ENCODE data around the gene HLA-DMB. TPM values are rescaled to one million over a fixed set of nuclear protein-coding genes. Genes with fewer than 3 reads are reported as not detected.

Gene HLA-DMB
- total and polyA plus RNA-seq, 5 donors: 6.0 to 15.7 (median 10.8) TPM

DNA sequence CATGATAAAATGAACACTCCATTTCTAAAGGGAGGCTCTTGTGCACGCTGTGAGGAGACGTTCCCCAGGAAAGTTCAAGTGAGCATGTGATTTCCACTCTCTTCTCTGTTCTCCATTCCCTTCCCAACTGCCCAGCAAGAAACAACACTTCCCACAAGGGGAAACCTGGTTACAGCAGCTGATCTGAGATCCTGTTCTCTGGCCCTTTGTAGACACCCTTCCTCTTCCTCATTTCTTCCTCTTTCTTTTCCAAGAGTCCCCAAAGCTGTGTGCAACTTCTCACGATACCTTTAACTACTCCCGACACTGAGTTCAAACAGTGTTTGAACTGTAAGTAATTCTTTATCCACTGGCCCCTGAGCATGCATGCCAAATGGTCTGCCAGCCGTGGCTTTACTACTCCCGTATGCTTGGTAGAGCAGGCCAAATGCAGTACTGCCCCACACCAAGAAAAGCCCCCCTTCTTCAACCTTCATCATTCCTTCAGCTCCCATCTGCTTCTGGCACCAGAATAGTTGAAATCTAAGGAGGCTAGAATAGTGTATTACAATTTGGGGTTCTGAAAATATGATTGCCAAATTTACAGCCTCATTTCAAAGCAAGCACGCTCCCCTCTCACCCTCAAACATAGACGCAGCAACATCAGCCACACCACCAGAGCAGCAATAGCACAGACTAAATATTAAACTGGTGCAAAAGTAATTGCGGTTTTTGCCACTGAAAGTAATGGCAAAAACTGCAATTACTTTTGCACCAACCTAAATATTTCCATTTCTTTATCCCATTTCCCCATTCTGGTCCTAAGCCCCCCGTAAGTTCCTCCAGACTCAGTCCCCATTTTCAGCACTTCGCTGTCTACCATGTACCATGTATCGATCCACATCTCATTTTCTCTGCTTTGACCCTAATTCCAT, 4.3 kb downstream of the HLA-DMB start:
- ATAC-seq (no peak), DNase-seq (no peak)
- Histone ChIP-seq H3K4me1 (ENCODE audit: control insufficient read depth, insufficient read depth, low read length) (peaks cover under 1% of the 10 kb centered on the region), H3K9me3 (ENCODE audit: control insufficient read depth, low read length) (no peaks in the 10 kb centered on the region), H3K4me3 (ENCODE audit: low read length) (no peak overlapping the region), H3K27ac (ENCODE audit: low read length) (no peak overlapping the region), H3K27me3 (ENCODE audit: control insufficient read depth, insufficient read depth) (no peaks in the 10 kb centered on the region)
- 77% methylated on average over 12 of the region's 12 CpGs for WGBS
- intact Hi-C loops (cut with DNase I): loop anchor here in 1 of 4 donors (5.0 kb wide), 1 partner anchor 41 kb away; no protein-coding TSS in a partner anchor

DNA sequence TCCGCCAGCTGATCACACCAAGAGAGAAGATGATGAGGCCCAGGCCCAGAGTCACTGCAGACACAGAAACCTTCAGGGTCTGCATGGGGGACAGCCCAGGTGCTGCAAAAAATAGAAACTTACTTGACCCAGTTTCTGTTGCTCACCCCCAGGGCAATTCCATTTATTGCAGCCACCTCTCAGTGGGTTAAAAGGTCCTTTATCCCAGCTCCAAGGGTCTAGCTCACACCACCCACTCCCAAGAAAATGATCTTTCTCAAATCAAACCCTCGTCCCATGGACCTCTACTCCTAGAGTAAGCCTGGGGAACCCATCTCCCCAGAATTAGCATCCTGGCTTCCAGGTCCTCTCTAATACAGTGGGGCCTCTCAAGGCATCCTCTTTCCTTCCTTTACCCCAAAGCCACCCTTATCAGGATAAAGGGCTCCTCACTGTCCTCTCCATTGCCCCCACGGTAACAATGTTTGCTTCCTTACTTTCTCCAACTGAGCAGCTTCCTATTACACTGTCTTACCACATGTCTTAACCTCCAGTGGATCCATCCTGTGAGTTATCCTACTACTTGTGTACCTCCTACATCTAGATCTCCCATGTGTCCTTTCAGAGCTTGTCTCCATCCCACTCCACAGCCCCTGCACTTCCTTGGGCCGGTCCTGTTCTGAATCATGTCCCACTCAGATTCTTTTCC, 5.1 kb downstream of the HLA-DMB start:
- WGBS: 77% methylated on average over 4 of the region's 4 CpGs
- Histone ChIP-seq H3K27me3 (ENCODE audit: control insufficient read depth, insufficient read depth) (no peaks in the 10 kb centered on the region), H3K27ac (ENCODE audit: low read length) (no peak overlapping the region), H3K4me1 (ENCODE audit: control insufficient read depth, insufficient read depth, low read length) (no peaks in the 10 kb centered on the region), H3K9me3 (ENCODE audit: control insufficient read depth, low read length) (no peaks in the 10 kb centered on the region), H3K4me3 (ENCODE audit: low read length) (no peak overlapping the region)
- intact Hi-C loops (cut with DNase I): loop anchor here in 3 of 4 donors (2.0 to 5.0 kb wide), 2 partner anchors 42 to 49 kb away; no protein-coding TSS in a partner anchor
- ATAC-seq (no peak), DNase-seq (no peak)

DNA sequence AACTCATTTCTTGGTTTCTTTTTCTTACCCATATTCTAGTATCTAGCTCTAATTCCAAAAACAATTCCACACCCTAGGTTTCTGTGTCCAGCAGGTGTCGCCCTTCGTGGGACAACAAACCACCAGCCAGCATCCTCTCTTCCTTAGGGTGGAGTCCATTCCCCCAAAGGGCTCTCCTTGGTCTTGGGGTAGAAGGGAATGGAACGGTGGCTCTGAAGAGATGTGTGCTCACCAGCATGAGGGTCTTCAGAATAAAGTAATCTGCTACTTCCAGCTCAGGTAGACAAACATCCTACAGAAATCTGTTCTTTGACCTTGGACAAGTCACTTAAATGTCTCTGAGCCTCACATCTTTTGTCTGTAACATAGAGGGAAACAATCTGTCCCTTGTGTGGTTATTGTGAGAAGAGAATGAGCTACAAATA, 7.2 kb downstream of the HLA-DMB start:
- no peaks in the 10 kb centered on the region for H3K27me3 ChIP-seq (ENCODE audit: control insufficient read depth, insufficient read depth)
- intact Hi-C loops (cut with DNase I): loop anchor here (2.0 to 5.0 kb wide), 2 partner anchors 46 to 51 kb away; no protein-coding TSS in a partner anchor
- H3K4me1 ChIP-seq (ENCODE audit: control insufficient read depth, insufficient read depth, low read length): no peaks in the 10 kb centered on the region
- H3K27ac ChIP-seq (ENCODE audit: low read length): no peak overlapping the region
- no peaks in the 10 kb centered on the region for H3K9me3 ChIP-seq (ENCODE audit: control insufficient read depth, low read length)
- ATAC-seq (peak; percentile 62 to 79), DNase-seq (peak; percentile 79 to 92 (median 87))
- WGBS: 0% methylated on average over 3 of the region's 3 CpGs
- no peak overlapping the region for H3K4me3 ChIP-seq (ENCODE audit: low read length)

GRCh38 chr6:32932132-32932868, 8.5 kb downstream of the HLA-DMB start:
- no peak overlapping the region for H3K4me3 ChIP-seq (ENCODE audit: low read length)
- DNase-seq: no peak
- H3K9me3 ChIP-seq (ENCODE audit: control insufficient read depth, low read length): no peaks in the 10 kb centered on the region
- no peak overlapping the region for H3K27ac ChIP-seq (ENCODE audit: low read length)
- H3K4me1 ChIP-seq (ENCODE audit: control insufficient read depth, insufficient read depth, low read length): no peaks in the 10 kb centered on the region
- ATAC-seq: no peak
- intact Hi-C loops (cut with DNase I): loop anchor here (2.0 to 5.0 kb wide), 2 partner anchors 45 to 53 kb away; no protein-coding TSS in a partner anchor
- no peaks in the 10 kb centered on the region for H3K27me3 ChIP-seq (ENCODE audit: control insufficient read depth, insufficient read depth)
- 79% methylated on average over 7 of the region's 7 CpGs for WGBS

- DNase-seq (no peak), ATAC-seq (no peak)
- no peaks in the 10 kb centered on the region for H3K4me1 ChIP-seq (ENCODE audit: control insufficient read depth, insufficient read depth, low read length)
- intact Hi-C loops (cut with DNase I): loop anchor here in 3 of 4 donors (5.0 kb wide), 1 partner anchor 44 kb away; no protein-coding TSS in a partner anchor
- no peak overlapping the region for H3K27ac ChIP-seq (ENCODE audit: low read length)
- H3K4me3 ChIP-seq (ENCODE audit: low read length): no peak overlapping the region
- no peaks in the 10 kb centered on the region for H3K9me3 ChIP-seq (ENCODE audit: control insufficient read depth, low read length)
- WGBS: 0% methylated on average over 1 of the region's 1 CpG
- no peaks in the 10 kb centered on the region for H3K27me3 ChIP-seq (ENCODE audit: control insufficient read depth, insufficient read depth)
Observed at GRCh38 chr6:32931211-32931610, 9.6 kb downstream of the HLA-DMB start.

DNA sequence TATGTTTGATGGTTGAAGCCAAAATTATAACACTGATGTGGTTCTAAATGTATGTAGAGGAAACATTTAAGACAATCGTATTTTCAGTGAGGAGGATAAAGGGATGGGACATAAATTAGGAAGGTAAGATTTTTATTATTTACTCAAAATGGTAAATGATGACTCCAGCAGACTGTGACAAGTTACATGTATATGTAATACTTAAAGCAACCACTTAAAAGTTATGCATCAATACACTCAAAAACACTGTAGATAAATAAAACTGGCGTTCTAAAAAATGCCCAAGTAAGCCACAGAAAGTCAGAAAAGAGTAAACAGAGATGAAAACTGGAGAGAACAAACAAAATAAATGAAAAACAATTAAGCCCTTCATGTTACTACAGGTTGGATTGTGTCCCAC, 18.7 kb downstream of the HLA-DMB start:
- Histone ChIP-seq H3K4me1 (ENCODE audit: control insufficient read depth, insufficient read depth, low read length) (no peaks in the 10 kb centered on the region), H3K27me3 (ENCODE audit: control insufficient read depth, insufficient read depth) (no peaks in the 10 kb centered on the region), H3K4me3 (ENCODE audit: low read length) (no peak overlapping the region), H3K9me3 (ENCODE audit: control insufficient read depth, low read length) (no peaks in the 10 kb centered on the region), H3K27ac (ENCODE audit: low read length) (no peak overlapping the region)
- ATAC-seq (no peak), DNase-seq (no peak)
- WGBS: 89% methylated on average over 2 of the region's 2 CpGs
- intact Hi-C loops (cut with DNase I): no loop called here

DNA sequence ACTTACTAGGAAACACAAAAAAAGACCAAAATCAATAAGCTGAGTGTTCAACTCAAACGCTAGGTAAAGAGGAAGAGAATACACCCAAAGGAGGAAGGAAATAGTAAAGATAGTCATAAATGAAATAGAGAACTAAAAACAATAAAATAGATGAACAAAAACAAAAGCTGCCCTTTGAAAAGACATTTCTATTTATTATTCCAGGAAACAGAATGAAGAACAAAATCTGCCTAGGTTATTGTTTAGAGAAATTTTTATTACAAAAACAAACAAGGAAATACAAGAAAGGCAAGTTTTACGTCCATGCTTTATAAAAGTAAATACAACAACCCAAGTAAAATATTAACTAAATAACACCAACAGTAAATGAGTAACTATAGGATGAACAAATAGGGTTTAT, 20.1 kb downstream of the HLA-DMB start:
- Histone ChIP-seq H3K27me3 (ENCODE audit: control insufficient read depth, insufficient read depth) (no peaks in the 10 kb centered on the region), H3K4me3 (ENCODE audit: low read length) (no peak overlapping the region), H3K4me1 (ENCODE audit: control insufficient read depth, insufficient read depth, low read length) (no peaks in the 10 kb centered on the region), H3K27ac (ENCODE audit: low read length) (no peak overlapping the region), H3K9me3 (ENCODE audit: control insufficient read depth, low read length) (no peaks in the 10 kb centered on the region)
- WGBS: 58% methylated on average over 2 of the region's 2 CpGs
- intact Hi-C loops (cut with DNase I): no loop called here
- DNase-seq: no peak
- no peak for ATAC-seq

GRCh38 chr6:32912951-32913350, 27.9 kb downstream of the HLA-DMB start:
- intact Hi-C loops (cut with DNase I): no loop called here

GRCh38 chr6:32908897-32909296, 31.9 kb downstream of the HLA-DMB start:
- DNase-seq (no peak), ATAC-seq (no peak)
- intact Hi-C loops (cut with DNase I): no loop called here
- H3K27ac ChIP-seq (ENCODE audit: low read length): no peak overlapping the region
- WGBS: 78% methylated on average over 2 of the region's 2 CpGs
- H3K9me3 ChIP-seq (ENCODE audit: control insufficient read depth, low read length): no peaks in the 10 kb centered on the region
- H3K27me3 ChIP-seq (ENCODE audit: control insufficient read depth, insufficient read depth): no peaks in the 10 kb centered on the region
- no peak overlapping the region for H3K4me3 ChIP-seq (ENCODE audit: low read length)
- H3K4me1 ChIP-seq (ENCODE audit: control insufficient read depth, insufficient read depth, low read length): no peaks in the 10 kb centered on the region

More at GRCh38 chr6:32912951-32913350, 27.9 kb downstream of the HLA-DMB start:
- no peak overlapping the region for H3K27ac ChIP-seq (ENCODE audit: low read length)
- no peak for DNase-seq
- H3K4me3 ChIP-seq (ENCODE audit: low read length): no peak overlapping the region
- ATAC-seq: no peak
- no peaks in the 10 kb centered on the region for H3K9me3 ChIP-seq (ENCODE audit: control insufficient read depth, low read length)
- WGBS: 61% methylated on average over 1 of the region's 1 CpG
- no peaks in the 10 kb centered on the region for H3K4me1 ChIP-seq (ENCODE audit: control insufficient read depth, insufficient read depth, low read length)
- no peaks in the 10 kb centered on the region for H3K27me3 ChIP-seq (ENCODE audit: control insufficient read depth, insufficient read depth)

DNA sequence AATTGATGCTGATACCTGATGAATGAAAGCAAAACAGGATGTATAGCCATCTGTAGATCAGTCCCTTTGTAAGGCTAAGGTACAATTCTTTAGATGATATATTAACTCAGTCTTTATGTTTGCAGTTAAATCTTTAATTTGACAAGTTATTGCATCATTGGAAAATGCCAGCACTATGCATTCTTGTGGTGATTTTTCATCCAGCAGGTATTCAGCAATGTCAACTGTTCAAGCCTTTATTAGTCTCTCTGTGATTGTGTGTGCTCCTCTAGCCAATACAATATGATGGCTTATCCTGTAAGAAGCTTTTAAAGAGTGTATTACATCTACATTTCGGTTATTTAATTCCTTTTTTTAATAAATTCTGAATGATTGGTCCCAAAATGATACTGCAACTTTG, 34.3 kb downstream of the HLA-DMB start:
- DNase-seq: no peak
- H3K4me1 ChIP-seq (ENCODE audit: control insufficient read depth, insufficient read depth, low read length): no peaks in the 10 kb centered on the region
- no peaks in the 10 kb centered on the region for H3K27me3 ChIP-seq (ENCODE audit: control insufficient read depth, insufficient read depth)
- no peaks in the 10 kb centered on the region for H3K9me3 ChIP-seq (ENCODE audit: control insufficient read depth, low read length)
- WGBS: 64% methylated on average over 1 of the region's 1 CpG
- intact Hi-C loops (cut with DNase I): no loop called here
- no peak overlapping the region for H3K27ac ChIP-seq (ENCODE audit: low read length)
- H3K4me3 ChIP-seq (ENCODE audit: low read length): no peak overlapping the region
- no peak for ATAC-seq
